ENCODE data around the gene EXD2.

EXD2 gene

GRCh38 chr14:69259527-69260189 is 68.4 kb downstream of the EXD2 start, which contains the start of gene GALNT16:
GALNT16 (plus strand) TSS chr14:69260158; CDS start chr14:69260291, 133 bp downstream.
- H3K4me1 ChIP-seq (ENCODE audit: insufficient read depth, low read length): no peaks in the 10 kb centered on the region
- no peak within 1 kb of the TSS for H3K4me2 ChIP-seq (ENCODE audit: insufficient read depth, low read length)
- TF ChIP-seq CTCF (IDR thresholded peaks at IDR 0.05; ENCODE audit: borderline replicate concordance, extremely low read depth, low read length, poor library complexity, severe bottlenecking): no peak
- TF ChIP-seq EZH2 (IDR thresholded peaks at IDR 0.05; ENCODE audit: borderline replicate concordance, low read depth, low read length, severe bottlenecking): no peak
- no peak within 1 kb of the TSS for H3K9ac ChIP-seq (ENCODE audit: low read depth, low read length)
- H3K79me2 ChIP-seq (ENCODE audit: insufficient read depth, low read length): no peaks in the 10 kb centered on the region
- ATAC-seq (ENCODE audit: insufficient read depth, low read depth): no peak
- H3K4me3 ChIP-seq (ENCODE audit: low read depth in 1 of 2, low read length in 2 of 2): no peak within 1 kb of the TSS
- no peak within 1 kb of the TSS for H3K27ac ChIP-seq (ENCODE audit: low read length)
- no peak within 1 kb of the TSS for H2AFZ ChIP-seq (ENCODE audit: low read depth, low read length)
- H3K36me3 ChIP-seq (ENCODE audit: insufficient read depth, low read length): no peaks in the 10 kb centered on the region
- no peaks in the 10 kb centered on the region for H3K9me3 ChIP-seq (ENCODE audit: insufficient read depth, low read length, severe bottlenecking)
- DNase-seq: no peak
- peaks cover 7% of the 10 kb centered on the region for H3K27me3 ChIP-seq (ENCODE audit: insufficient read depth, low read length, poor library complexity)
- H4K20me1 ChIP-seq (ENCODE audit: insufficient read depth, low read length): no peaks in the 10 kb centered on the region

- no peak overlapping the region for H3K9ac ChIP-seq (ENCODE audit: low read depth, low read length)
- peaks cover 8% of the 10 kb centered on the region for H3K27me3 ChIP-seq (ENCODE audit: insufficient read depth, low read length, poor library complexity)
- no peak overlapping the region for H3K4me3 ChIP-seq (ENCODE audit: low read depth in 1 of 2, low read length in 2 of 2)
- H3K27ac ChIP-seq (ENCODE audit: low read length): no peak overlapping the region
- H3K4me1 ChIP-seq (ENCODE audit: insufficient read depth, low read length): no peaks in the 10 kb centered on the region
- no peaks in the 10 kb centered on the region for H4K20me1 ChIP-seq (ENCODE audit: insufficient read depth, low read length)
- no peak for ATAC-seq (ENCODE audit: insufficient read depth, low read depth)
- H2AFZ ChIP-seq (ENCODE audit: low read depth, low read length): no peak overlapping the region
- TF ChIP-seq EZH2 (IDR thresholded peaks at IDR 0.05; ENCODE audit: borderline replicate concordance, low read depth, low read length, severe bottlenecking): no peak
- no peak for TF ChIP-seq CTCF (IDR thresholded peaks at IDR 0.05; ENCODE audit: borderline replicate concordance, extremely low read depth, low read length, poor library complexity, severe bottlenecking)
- DNase-seq: no peak
- H3K36me3 ChIP-seq (ENCODE audit: insufficient read depth, low read length): no peaks in the 10 kb centered on the region
- H3K4me2 ChIP-seq (ENCODE audit: insufficient read depth, low read length): no peak overlapping the region
- no peaks in the 10 kb centered on the region for H3K9me3 ChIP-seq (ENCODE audit: insufficient read depth, low read length, severe bottlenecking)
- H3K79me2 ChIP-seq (ENCODE audit: insufficient read depth, low read length): no peaks in the 10 kb centered on the region
Observed at GRCh38 chr14:69260190-69260860, 69.0 kb downstream of the EXD2 start.

GRCh38 chr14:69260861-69261564 is 69.7 kb downstream of the EXD2 start:
- no peak overlapping the region for H2AFZ ChIP-seq (ENCODE audit: low read depth, low read length)
- no peak for DNase-seq
- H3K27ac ChIP-seq (ENCODE audit: low read length): no peak overlapping the region
- no peak overlapping the region for H3K4me2 ChIP-seq (ENCODE audit: insufficient read depth, low read length)
- no peaks in the 10 kb centered on the region for H3K4me1 ChIP-seq (ENCODE audit: insufficient read depth, low read length)
- no peaks in the 10 kb centered on the region for H3K36me3 ChIP-seq (ENCODE audit: insufficient read depth, low read length)
- H3K79me2 ChIP-seq (ENCODE audit: insufficient read depth, low read length): no peaks in the 10 kb centered on the region
- no peak for ATAC-seq (ENCODE audit: insufficient read depth, low read depth)
- no peaks in the 10 kb centered on the region for H4K20me1 ChIP-seq (ENCODE audit: insufficient read depth, low read length)
- TF ChIP-seq EZH2 (IDR thresholded peaks at IDR 0.05; ENCODE audit: borderline replicate concordance, low read depth, low read length, severe bottlenecking) (no peak), CTCF (IDR thresholded peaks at IDR 0.05; ENCODE audit: borderline replicate concordance, extremely low read depth, low read length, poor library complexity, severe bottlenecking) (peak; percentile 7)
- peaks cover 15% of the 10 kb centered on the region for H3K27me3 ChIP-seq (ENCODE audit: insufficient read depth, low read length, poor library complexity)
- no peak overlapping the region for H3K9ac ChIP-seq (ENCODE audit: low read depth, low read length)
- H3K4me3 ChIP-seq (ENCODE audit: low read depth in 1 of 2, low read length in 2 of 2): no peak overlapping the region
- no peaks in the 10 kb centered on the region for H3K9me3 ChIP-seq (ENCODE audit: insufficient read depth, low read length, severe bottlenecking)
